Gastroesophageal sphincter (tissue), 4 donors: Measurements from ENCODE around the gene BICRA. TPM values are rescaled to one million over a fixed set of nuclear protein-coding genes. Genes with fewer than 3 reads are reported as not detected.
"Not testable (repeated sequence)": the region's sequence is repeated elsewhere in the genome, so short reads cannot be mapped to it uniquely, and the experiment has no call there.

Experiments
- ATAC-seq: fragments of 150-250 bp; one replicate; pipeline ENCODE4 v1.9.1; 2016; ENCODE audit warnings: mild to moderate bottlenecking, moderate library complexity
- H3K27ac ChIP-seq, 4 donors: fragments of 200-600 bp; sonication (generic) in 3 of 4; 1 replicate in 3 of 4; 2 replicates in 1 of 4; pipeline ENCODE4 v1.5.1; 2016 to 2019
- H3K27me3 ChIP-seq: fragments of 200-600 bp; sonication (generic); one replicate; pipeline ENCODE4 v1.5.1; 2019
- H3K36me3 ChIP-seq, 2 donors: fragments of 200-600 bp; sonication (generic); one replicate each; pipeline ENCODE4 v1.5.1; 2019; ENCODE audit warnings: control low read depth in 1 of 2
- H3K4me1 ChIP-seq, 3 donors: fragments of 200-600 bp; sonication (generic); 1 replicate in 2 of 3; 2 replicates in 1 of 3; pipeline ENCODE4 v1.5.1; 2016 to 2019; ENCODE audit warnings: control low read depth in 2 of 3
- H3K4me3 ChIP-seq, 2 donors: fragments of 200-600 bp; sonication (generic); one replicate each; pipeline ENCODE4 v1.5.1; 2019; ENCODE audit warnings: mild to moderate bottlenecking in 1 of 2, moderate library complexity in 1 of 2
- H3K9me3 ChIP-seq, 3 donors: fragments of 200-600 bp; sonication (generic); one replicate each; pipeline ENCODE4 v1.5.1; 2017 to 2019; ENCODE audit warnings: control low read depth in 2 of 3
- EP300 ChIP-seq: sonication (generic); formaldehyde crosslinking; IDR thresholded peaks from one replicate; pipeline ENCODE4 v1.6.1; 2017; ENCODE audit warnings: antibody characterized with exemption, mild to moderate bottlenecking
- POLR2A ChIP-seq, 2 donors: fragments of 450-650 bp; IDR thresholded peaks; one replicate each; pipeline ENCODE4 v1.6.1; 2017; ENCODE audit warnings: antibody characterized with exemption in 2 of 2, mild to moderate bottlenecking in 2 of 2, moderate library complexity in 1 of 2
- POLR2AphosphoS5 ChIP-seq: sonication (generic); formaldehyde crosslinking; IDR thresholded peaks from one replicate; pipeline ENCODE4 v1.6.1; 2017; ENCODE audit warnings: antibody characterized with exemption
- WGBS, 2 donors: methylation state at CpG; one replicate each; pipeline ENCODE4 v1.1.5; 2018; ENCODE audit warnings: low coverage in 1 of 2; 5-methylcytosine and 5-hydroxymethylcytosine counted together
- total RNA-seq, 4 donors: library from RNA; depleted of rRNA; stranded (reverse); fragments of >200 nt; gene quantifications; one replicate each; pipeline ENCODE4 v1.1.0, GENCODE V29; 2016
- TF ChIP-seq, protein P1 (sequence below), 4 experiments: fragments of 200-600 bp in 2 of 4; fragments of 450-650 bp in 2 of 4; sonication (generic) in 1 of 4; IDR thresholded peaks; one replicate each; pipeline ENCODE4 v1.5.1; 2017 to 2019; ENCODE audit warnings: antibody characterized with exemption in 4 of 4, mild to moderate bottlenecking in 2 of 4, moderate library complexity in 2 of 4

Gene BICRA
- total RNA-seq, 4 donors from 2014 or later = 6.5 to 29.1 (median 11.5) TPM

DNA sequence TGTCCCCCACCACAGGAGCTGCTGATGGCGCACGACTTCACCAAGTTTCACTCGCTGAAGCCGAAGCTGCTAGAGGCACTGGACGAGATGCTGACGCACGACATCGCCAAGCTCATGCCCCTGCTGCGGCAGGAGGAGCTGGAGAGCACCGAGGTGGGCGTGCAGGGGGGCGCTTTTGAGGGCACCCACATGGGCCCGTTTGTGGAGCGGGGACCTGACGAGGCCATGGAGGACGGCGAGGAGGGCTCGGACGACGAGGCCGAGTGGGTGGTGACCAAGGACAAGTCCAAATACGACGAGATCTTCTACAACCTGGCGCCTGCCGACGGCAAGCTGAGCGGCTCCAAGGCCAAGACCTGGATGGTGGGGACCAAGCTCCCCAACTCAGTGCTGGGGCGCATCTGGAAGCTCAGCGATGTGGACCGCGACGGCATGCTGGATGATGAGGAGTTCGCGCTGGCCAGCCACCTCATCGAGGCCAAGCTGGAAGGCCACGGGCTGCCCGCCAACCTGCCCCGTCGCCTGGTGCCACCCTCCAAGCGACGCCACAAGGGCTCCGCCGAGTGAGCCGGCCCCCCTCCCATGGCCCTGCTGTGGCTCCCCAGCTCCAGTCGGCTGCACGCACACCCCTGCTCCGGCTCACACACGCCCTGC, 132.1 kb downstream of the BICRA start:
- Histone ChIP-seq H3K9me3 (no peaks in the 10 kb centered on the region), H3K4me1 (peaks cover 0 to 38% (median 14%) of the 10 kb centered on the region in 3 donors), H3K27me3 (no peaks in the 10 kb centered on the region), H3K27ac (peak overlapping the region in 3 of 4 donors; percentile 94 to 98 (median 98)), H3K36me3 (peaks cover 0 to 61% of the 10 kb centered on the region in 2 donors), H3K4me3 (no peak overlapping the region)
- no peak for TF ChIP-seq POLR2AphosphoS5
- TF ChIP-seq, protein P1, sequence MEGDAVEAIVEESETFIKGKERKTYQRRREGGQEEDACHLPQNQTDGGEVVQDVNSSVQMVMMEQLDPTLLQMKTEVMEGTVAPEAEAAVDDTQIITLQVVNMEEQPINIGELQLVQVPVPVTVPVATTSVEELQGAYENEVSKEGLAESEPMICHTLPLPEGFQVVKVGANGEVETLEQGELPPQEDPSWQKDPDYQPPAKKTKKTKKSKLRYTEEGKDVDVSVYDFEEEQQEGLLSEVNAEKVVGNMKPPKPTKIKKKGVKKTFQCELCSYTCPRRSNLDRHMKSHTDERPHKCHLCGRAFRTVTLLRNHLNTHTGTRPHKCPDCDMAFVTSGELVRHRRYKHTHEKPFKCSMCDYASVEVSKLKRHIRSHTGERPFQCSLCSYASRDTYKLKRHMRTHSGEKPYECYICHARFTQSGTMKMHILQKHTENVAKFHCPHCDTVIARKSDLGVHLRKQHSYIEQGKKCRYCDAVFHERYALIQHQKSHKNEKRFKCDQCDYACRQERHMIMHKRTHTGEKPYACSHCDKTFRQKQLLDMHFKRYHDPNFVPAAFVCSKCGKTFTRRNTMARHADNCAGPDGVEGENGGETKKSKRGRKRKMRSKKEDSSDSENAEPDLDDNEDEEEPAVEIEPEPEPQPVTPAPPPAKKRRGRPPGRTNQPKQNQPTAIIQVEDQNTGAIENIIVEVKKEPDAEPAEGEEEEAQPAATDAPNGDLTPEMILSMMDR (IDR thresholded peaks at IDR 0.05) = no peak
- no peak for ATAC-seq
- 77 to 83% methylated on average over 10 to 15 of the region's 48 CpGs for WGBS, 2 donors

DNA sequence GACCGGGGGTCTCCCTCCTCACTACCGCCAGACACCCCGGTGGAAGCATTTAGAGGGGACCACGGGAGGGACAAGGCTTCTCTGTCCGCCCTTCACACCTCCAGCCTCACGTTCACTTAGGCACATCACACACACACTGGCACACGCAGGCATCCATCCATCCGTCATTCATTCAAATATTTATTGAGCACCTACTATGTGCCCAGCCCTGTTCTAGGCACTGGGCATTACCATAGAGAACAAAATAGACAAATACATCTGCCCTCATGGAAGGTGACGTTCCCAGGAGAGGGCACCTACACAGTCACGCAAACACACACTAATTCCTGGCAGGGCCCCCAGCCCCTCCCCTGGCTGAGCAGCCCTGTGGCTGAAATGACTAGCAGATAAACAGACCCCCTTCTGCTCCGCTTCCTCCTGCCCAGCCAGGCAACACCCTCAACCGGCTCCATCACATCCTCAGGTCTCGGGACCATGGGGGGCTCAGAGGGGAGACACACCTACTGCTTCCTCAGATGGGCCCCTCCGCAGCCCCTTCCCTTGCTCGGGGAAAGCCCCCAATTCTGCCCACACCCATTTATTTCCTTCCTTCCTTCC, 132.7 kb downstream of the BICRA start:
- H3K36me3 ChIP-seq = peaks cover 0 to 56% of the 10 kb centered on the region in 2 donors
- no peak for ATAC-seq
- no peaks in the 10 kb centered on the region for H3K27me3 ChIP-seq
- 61 to 76% methylated on average over 2 to 14 of the region's 15 CpGs for WGBS, 2 donors
- H3K9me3 ChIP-seq = no peaks in the 10 kb centered on the region
- peaks cover 0 to 44% (median 20%) of the 10 kb centered on the region in 3 donors for H3K4me1 ChIP-seq
- H3K27ac ChIP-seq = peak overlapping the region; percentile 94 to 98 (median 97)
- TF ChIP-seq EP300 (no peak), POLR2A (IDR thresholded peaks at IDR 0.05) (no peak)
- H3K4me3 ChIP-seq = no peak overlapping the region

DNA sequence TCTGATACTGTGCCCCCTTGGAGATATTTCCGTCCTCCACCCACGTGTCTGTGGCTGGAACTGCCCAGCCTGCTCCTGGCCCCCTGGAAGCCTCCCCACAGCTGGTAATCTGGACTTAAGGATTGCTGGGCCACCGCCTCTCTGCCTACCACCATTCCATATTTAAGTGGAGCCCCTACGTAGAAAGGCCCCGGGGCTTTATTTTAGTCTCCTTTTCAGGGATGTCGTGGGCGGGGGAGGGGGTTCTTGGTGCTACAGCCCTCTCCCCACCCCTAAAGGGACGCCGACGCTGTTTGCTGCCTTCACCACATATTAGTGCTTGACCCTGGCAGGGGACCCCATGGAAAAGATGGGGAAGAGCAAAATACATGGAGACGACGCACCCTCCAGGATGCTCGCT, 133.7 kb downstream of the BICRA start:
- H3K27ac ChIP-seq = peak overlapping the region; percentile 94 to 98 (median 97)
- TF ChIP-seq POLR2AphosphoS5 = no peak
- TF ChIP-seq, protein P1 (IDR thresholded peaks at IDR 0.05) = no peak
- TF ChIP-seq EP300 = no peak
- no peak for TF ChIP-seq POLR2A (IDR thresholded peaks at IDR 0.05)
- H3K9me3 ChIP-seq = no peaks in the 10 kb centered on the region
- peaks cover 0 to 53% (median 25%) of the 10 kb centered on the region in 3 donors for H3K4me1 ChIP-seq
- WGBS, 2 donors = 10% methylated on average over 3 of the region's 13 CpGs; no CpG with 5 or more reads in 1 of the 2 donors
- ATAC-seq = no peak
- H3K36me3 ChIP-seq = peaks cover 0 to 56% of the 10 kb centered on the region in 2 donors
- peak overlapping the region in 1 of 2 donors; percentile 45 for H3K4me3 ChIP-seq
- H3K27me3 ChIP-seq = no peaks in the 10 kb centered on the region

DNA sequence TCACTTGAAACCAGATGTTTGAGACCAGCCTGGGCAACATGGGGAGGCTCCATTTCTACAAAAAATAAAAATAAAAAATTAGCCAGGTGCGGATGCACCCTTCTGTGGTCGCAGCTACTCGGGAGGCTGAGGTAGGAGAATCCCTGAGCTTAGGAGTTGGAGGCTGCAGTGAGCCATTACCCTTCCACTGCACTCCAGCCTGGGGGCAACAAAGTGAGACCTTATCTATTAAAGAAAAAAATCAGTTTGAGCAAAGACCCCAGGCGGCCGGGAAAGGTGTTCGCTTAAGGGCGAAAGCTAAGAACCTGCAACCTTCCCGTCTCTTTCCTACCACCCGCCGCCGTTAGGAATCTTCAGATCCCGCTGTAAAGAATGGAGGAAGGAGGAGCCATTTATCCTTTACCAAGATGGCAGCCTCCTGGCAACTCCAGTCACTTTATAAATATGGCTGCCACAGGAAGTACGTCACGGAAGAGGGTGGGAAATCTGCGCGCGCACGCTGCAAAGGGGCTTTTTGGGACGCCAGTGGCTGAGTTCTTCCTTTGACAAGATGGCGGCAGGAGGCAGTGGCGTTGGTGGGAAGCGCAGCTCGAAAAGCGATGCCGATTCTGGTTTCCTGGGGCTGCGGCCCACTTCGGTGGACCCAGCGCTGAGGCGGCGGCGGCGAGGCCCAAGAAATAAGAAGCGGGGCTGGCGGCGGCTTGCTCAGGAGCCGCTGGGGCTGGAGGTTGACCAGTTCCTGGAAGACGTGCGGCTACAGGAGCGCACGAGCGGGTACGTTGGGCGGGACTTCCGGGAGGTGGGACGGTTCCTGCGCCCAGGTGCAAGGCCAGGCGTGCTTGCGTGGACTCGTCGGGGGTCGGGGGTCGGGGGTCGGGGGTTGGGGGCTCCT, 136.3 kb downstream of the BICRA start, which contains the start of gene NOP53:
TSS of gene NOP53 (plus strand) at position 537 of the 892 bp plus-strand sequence. CDS start at position 551, 14 bp downstream.
- ATAC-seq = peak; percentile 66
- no peaks in the 10 kb centered on the region for H3K9me3 ChIP-seq
- TF ChIP-seq, protein P1 (IDR thresholded peaks at IDR 0.05) = peak in 3 of 4 experiments; percentile 23 to 48 (median 30)
- TF ChIP-seq POLR2AphosphoS5 (peak; percentile 98), POLR2A (IDR thresholded peaks at IDR 0.05) (peak; percentile 69 to 80), EP300 (no peak)
- WGBS, 2 donors = 8% methylated on average over 13 to 18 of the region's 53 CpGs
- peaks cover 0 to 78% (median 25%) of the 10 kb centered on the region in 3 donors for H3K4me1 ChIP-seq
- H3K27me3 ChIP-seq = no peaks in the 10 kb centered on the region
- H3K36me3 ChIP-seq = peaks cover 0 to 56% of the 10 kb centered on the region in 2 donors
- peak within 1 kb of the TSS; percentile 65 to 67 for H3K4me3 ChIP-seq
- H3K27ac ChIP-seq = peak within 1 kb of the TSS; percentile 64 to 98 (median 96)

DNA sequence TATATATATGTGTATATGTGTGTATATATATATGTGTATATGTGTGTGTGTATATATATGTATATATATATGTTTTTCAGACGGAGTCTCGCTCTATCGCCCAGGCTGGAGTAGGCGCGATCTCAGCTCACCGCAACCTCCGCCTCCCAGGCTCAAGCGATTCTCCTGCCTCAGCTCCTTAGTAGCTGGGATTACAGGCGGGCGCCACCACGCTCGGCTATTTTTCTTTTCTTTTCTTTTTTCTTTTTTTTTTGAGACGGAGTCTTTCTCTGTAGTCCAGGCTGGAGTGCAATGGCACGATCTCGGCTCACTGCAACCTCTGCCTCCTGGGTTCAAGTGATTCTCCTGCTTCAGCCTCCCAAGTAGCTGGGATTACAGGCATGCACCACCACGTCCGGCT, 137.2 kb downstream of the BICRA start:
- Histone ChIP-seq H3K4me3 (peak overlapping the region; percentile 65 to 67), H3K36me3 (peaks cover 0 to 56% of the 10 kb centered on the region in 2 donors), H3K27ac (peak overlapping the region in 2 of 4 donors; percentile 94 to 98), H3K4me1 (peaks cover 0 to 78% (median 25%) of the 10 kb centered on the region in 3 donors)
- ATAC-seq, H3K27me3 ChIP-seq, H3K9me3 ChIP-seq: not testable (repeated sequence)
- WGBS, 2 donors = 60 to 66% methylated on average over 3 to 17 of the region's 17 CpGs
